Hematopoietic multipotent progenitor cell treated with erythropoietin and hydrocortisone succinate and interleukin-3 and kit ligand, for 8 days (in vitro differentiated cells): ENCODE results near the gene LRRC46.

Experiments
- DNase-seq: peaks from one replicate; pipeline ENCODE4 v3.0.0-alpha.2; 2015

The LRRC46 gene

GRCh38 chr17:47831003-47831933 is at the start of gene LRRC46, which contains the start of gene MRPL10:
Gene LRRC46, plus strand, starts transcription at chr17:47831670. Its CDS starts 320 bp downstream, at chr17:47831990.
Gene MRPL10, minus strand, starts transcription at chr17:47831541. Its CDS starts 30 bp downstream, at chr17:47831511.
- peak; percentile 92 for DNase-seq

- DNase-seq, result peak; percentile 35
Observed at GRCh38 chr17:47785538-47786123, 45.8 kb upstream of the LRRC46 start.

GRCh38 chr17:47789611-47790561 is 41.6 kb upstream of the LRRC46 start:
- peak; percentile 17 for DNase-seq

- no peak for DNase-seq
Observed at GRCh38 chr17:47791025-47791424, 40.4 kb upstream of the LRRC46 start.

GRCh38 chr17:47792457-47792856 is 39.0 kb upstream of the LRRC46 start:
- DNase-seq, result no peak

- DNase-seq, result no peak
Observed at GRCh38 chr17:47792979-47793378, 38.5 kb upstream of the LRRC46 start.

GRCh38 chr17:47797797-47798196 is 33.7 kb upstream of the LRRC46 start:
- peak; percentile 13 for DNase-seq

- no peak for DNase-seq
Observed at GRCh38 chr17:47800686-47801085, 30.8 kb upstream of the LRRC46 start.

GRCh38 chr17:47801176-47801765 is 30.2 kb upstream of the LRRC46 start:
- DNase-seq, result no peak

- no peak for DNase-seq
Observed at GRCh38 chr17:47801906-47802305, 29.6 kb upstream of the LRRC46 start.

- peak; percentile 58 for DNase-seq
Observed at GRCh38 chr17:47802341-47803022, 29.0 kb upstream of the LRRC46 start.

- DNase-seq, result no peak
Observed at GRCh38 chr17:47803201-47803600, 28.3 kb upstream of the LRRC46 start.

GRCh38 chr17:47803751-47804150 is 27.7 kb upstream of the LRRC46 start:
- DNase-seq, result no peak

GRCh38 chr17:47804461-47804860 is 27.0 kb upstream of the LRRC46 start:
- no peak for DNase-seq

GRCh38 chr17:47806026-47806912 is 25.2 kb upstream of the LRRC46 start:
- no peak for DNase-seq

GRCh38 chr17:47806913-47807255 is 24.6 kb upstream of the LRRC46 start:
- no peak for DNase-seq

- no peak for DNase-seq
Observed at GRCh38 chr17:47807421-47807820, 24.0 kb upstream of the LRRC46 start.

- no peak for DNase-seq
Observed at GRCh38 chr17:47808036-47808829, 23.2 kb upstream of the LRRC46 start.

- no peak for DNase-seq
Observed at GRCh38 chr17:47808830-47809480, 22.5 kb upstream of the LRRC46 start.
